NCI-H1694 (cell line): ENCODE data around the gene ADAMTS15.

Experiments used
- DNase-seq: peaks from one replicate; lab custom pipeline; 2025; lab: John Stamatoyannopoulos, UW

ADAMTS15 gene

DNA sequence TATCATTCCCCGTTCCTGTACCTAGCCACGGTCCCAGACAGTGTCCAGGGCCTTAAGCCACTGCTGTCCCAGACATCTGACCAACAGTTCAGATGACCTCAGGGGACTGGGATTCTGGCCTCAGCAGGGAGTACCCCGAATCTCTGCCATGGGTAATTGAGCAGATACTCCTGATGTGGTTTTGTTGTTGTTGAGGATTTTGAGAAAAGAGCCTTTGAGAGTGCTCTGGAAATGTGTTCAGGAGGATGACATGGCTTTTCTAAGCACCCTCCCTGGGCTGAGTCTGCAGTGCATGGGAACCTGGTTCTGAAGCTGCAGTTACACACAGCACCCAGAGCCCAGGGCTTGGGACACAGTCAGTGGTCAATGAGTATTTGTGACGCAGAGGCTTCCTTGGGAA lies 30.4 kb downstream of the ADAMTS15 start:
- no peak for DNase-seq

DNA sequence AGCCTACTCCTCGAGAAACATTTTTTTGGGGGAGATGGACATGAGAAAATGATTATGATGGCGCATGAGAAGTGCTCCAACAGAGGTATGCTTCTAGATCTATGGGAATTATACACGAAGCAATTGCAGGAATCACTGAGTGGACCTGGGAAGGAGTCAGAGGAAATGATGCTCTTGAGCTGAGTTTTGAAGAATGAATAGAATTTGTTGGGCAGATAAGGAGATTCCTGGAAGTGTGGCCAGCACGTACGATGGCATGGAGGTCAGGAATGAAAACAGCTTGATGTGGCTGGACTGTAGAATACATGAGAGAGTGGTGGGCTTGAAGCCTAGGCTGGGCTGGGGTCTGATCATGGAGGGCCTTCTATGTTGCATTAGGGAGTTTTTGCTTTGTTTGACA lies 31.7 kb downstream of the ADAMTS15 start:
- no peak for DNase-seq

- no peak for DNase-seq
These were observed 32.3 kb downstream of the ADAMTS15 start for GRCh38 chr11:130480711-130481140.

DNA sequence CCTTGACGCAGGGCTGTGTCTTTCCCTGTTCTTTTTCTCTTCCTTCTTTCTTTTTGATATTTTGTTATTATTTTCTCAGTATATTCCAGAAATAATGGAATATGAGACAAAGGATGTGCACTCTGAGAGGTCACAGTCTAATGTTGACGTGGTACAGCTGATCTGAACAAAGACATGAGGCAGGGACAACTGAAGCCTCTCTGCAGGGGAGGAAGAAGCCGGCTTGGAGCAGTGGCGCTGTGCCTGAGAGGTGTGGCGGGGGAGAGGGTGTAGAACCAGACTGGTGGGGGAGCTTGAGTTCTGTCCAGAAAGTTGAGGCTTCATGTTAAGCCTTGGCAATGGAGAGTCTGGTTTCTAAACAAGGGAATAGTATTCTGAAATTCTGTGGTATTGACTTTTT lies 34.7 kb downstream of the ADAMTS15 start:
- DNase-seq, result no peak

- DNase-seq, result no peak
These were observed 37.5 kb downstream of the ADAMTS15 start for GRCh38 chr11:130485983-130486382.

DNA sequence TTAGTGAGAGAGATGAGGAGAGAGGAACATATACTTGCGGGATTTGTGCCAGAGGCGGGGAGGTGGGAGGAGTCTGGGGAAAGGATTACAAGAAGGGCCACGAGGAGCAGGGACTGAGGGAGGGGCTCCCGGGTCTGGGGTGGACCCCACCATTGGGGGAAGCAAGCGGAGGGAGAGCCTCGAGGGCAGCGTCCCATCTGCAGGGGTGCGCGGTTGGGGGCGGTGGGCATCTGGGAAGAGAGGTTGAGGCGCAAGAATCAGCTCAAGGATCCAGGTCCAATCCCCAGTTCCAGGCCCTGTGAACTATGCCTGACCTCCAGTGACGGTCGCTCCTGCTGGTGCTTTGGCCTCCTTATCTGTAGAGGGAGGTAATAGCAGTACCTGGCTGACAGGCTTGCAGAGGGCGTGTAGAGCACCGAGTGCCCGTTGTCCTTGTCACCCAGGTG lies 38.0 kb downstream of the ADAMTS15 start:
- no peak for DNase-seq

DNA sequence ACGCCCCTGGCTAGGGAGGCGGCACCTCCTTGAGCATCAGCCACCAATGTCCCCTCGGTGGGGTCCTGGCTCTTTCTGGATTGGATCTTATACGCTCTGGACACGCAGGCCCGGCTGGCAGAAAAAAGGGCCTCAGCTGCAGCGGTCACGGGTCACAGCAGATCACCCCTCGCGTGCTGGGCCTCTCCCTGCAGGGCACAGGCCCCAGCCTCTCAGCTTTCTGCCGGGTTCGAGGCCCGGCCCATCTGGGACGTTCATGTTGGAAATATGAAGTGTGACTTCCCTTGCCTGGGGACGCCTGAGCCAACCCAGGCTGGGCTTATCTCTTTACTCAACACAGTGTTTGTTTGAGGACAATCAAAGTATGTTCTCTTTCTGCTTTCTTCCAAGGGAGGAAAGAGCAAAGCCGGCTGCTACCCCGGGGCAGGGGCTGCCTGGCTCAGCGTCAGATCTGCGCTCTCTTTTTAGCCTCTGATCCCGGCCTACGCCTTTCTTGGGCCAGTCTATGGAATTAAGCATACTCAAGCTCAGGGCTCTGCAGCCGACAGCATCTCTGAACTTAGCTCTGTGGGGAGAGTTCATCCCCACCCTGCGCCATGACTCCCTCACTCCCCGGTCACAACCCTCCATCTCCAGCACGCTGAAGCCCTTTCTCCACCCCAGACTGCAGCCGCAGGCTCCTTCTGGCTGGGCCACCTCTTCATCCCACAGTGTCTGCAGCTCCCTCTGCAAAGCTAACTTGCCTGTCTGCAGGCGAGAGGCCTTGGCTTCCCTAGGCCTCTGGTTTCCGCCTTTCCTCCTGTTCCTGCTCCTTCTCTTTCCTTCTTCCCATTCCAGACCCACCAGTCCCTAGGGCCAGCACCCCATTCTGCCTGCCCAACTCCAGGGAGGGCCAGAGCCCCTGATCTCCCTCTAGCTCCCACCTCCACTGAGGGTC lies 38.8 kb downstream of the ADAMTS15 start:
- no peak for DNase-seq

DNA sequence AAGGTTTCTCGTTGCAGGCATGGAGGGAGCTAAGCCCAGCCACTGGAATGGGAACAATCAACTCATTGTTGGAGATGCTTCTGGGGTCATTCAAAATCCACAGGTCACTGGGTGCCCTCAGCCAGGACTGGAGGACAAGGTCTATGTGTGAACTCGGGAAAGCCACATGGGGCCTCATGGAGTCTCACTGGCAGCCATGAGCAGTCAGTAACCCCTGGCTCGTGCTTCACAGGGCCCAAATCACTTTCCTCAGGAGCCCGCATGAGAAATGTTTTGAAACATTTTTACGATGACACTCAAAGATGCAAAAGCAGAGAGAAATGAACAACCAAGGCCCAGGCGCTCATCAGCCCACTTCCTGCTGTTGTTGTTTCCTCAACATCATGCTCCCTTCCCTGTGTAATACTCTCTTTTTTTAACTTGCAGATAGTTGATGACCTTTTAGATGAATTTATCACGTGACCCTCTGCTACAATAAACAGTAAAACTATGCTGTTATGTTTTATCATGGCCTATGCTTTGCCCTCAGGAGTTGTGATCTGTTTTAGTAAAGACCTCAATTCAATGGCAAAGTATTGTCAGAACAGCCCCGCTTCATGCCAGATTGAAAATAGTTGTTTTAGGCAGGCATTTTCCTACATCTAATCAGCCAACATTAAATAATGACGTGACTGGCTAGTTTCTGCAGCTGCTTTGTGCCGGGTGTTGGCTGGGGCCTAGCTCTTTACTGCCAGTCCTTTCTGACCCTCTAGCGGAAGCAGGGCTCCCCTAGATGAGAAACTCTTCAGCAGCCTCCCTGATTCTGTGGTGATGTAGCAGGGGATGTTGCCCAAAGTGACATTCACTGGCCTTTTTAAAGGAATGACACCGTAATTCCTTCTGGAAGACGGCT lies 39.7 kb downstream of the ADAMTS15 start:
- DNase-seq, result no peak

DNA sequence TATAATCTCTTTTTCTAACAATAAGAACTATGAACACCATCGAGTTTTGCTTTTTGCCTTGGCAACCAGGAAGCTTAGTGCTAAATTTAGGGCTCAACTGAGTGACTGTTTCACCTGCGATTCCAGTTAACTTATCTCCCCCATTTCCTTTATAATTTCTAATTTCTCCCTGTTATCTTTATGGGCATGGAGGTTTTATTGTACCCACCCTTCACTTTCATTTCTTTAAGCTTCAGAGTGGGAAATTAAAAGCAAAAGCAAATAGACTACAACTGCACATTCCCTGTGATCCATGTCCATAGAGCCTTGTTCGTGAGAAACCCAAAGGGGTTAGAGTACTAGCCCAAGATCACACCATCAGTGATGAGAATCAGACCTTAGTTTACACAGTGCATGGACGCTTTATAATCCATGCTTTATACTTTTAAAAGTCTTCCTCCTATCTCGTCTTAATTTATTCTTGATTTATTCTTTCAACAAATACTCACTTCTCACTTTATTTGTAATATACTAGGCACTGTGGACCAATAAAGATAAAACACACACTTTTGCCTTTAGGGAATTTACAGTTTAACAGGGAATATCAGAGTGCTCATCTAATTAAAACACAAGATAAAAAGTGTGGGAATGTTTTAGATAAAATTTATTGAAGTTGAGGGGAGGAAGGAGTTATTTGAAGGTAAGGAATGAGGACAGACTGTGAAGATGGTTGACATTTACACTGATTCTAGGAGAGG lies 40.6 kb downstream of the ADAMTS15 start:
- no peak for DNase-seq

- DNase-seq, result no peak
These were observed 41.3 kb downstream of the ADAMTS15 start for GRCh38 chr11:130489716-130490115.

DNA sequence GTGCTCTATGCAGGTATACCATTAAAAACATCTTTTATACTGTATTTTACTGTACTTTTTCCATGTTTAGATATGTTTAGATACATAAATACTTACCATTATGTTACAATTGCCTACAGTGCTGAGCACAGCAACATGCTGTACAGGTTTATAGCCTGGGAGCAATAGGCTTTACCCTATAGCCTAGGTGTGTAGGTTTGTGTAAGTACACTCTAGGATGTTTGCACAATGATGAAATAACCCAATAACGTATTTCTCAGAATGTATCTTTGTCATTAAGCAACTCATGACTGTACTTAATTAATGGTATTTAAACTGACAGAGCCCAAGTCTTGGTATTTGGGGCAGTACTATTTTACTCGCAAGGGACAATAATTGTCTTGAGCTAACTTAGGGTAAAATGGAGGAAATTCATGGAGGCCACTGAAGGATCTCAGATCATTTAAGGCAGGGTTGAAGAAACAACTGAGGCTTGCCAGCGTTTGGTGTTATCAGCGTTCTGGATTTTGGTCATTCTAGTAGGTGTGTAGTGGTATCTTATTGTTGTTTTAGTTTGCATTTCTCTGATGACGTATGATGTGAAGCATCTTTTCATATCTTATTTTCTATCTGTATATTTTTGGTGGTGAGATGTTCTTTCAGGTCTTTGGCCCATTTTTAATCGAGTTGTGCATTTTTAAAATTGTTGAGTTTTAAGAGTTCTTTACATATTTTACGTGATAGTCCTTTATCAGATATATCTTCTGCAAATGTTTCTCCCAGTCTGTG lies 42.4 kb downstream of the ADAMTS15 start:
- DNase-seq, result no peak

DNA sequence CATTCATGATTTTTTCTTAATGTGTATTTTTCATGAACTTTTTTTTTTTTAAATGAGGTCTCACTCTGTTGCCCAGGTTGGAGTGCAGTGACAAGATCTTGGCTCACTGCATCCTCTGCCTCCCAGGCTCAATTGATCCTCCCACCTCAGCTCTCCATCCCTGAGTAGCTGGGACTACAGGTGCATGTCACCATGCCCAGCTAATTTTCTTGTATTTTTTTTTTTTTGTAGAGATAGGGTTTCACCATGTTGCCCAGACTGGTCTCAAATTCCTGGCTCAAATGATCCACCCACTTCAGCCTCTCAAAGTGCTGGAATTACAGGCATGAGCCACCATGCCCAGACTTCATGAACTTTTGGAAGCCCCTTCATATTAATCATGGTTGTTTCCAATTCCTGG lies 49.7 kb downstream of the ADAMTS15 start:
- no peak for DNase-seq

GRCh38 chr11:130499828-130500227 lies 51.4 kb downstream of the ADAMTS15 start:
- DNase-seq, result no peak

DNA sequence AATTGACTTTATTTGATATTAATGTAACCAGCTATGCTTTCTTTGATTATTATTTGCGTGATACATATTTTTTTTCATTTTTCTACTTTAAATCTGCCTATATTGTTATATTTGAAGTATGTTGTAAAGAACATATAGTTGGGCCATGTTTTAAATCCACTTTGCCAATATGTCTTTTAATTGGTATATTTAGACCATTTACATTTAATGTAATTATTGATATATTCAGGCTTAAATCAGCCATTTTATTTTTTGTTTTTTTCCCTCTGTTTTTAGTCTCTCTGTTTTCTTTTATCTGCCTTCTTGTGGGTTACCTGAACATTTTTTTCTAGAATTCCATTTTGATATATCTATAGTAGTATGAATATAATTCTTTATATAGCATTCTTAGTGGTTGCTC lies 55.9 kb downstream of the ADAMTS15 start:
- DNase-seq, result no peak

- no peak for DNase-seq
These were observed 60.5 kb downstream of the ADAMTS15 start for GRCh38 chr11:130508913-130509312.

GRCh38 chr11:130509942-130510341 lies 61.5 kb downstream of the ADAMTS15 start:
- DNase-seq, result no peak

GRCh38 chr11:130510407-130511006 lies 62.1 kb downstream of the ADAMTS15 start:
- no peak for DNase-seq

DNA sequence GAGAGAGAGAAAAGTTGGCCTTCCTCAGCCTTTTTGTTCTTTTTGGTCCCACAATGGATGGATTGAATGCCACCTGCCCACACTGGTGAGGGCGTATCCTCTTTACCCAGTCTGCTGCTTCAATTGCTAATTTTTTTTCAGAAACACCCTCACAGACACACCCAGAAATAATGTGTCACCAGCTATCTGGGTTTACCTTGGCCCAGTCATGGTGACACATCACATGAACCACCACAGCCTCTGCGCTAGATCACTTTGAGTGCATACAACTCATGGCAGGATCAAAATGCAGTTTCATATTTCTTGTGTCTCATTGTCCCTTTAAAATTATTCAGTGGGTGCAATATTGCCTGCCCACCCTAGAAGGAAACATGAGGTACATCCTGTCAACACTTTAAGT lies 63.3 kb downstream of the ADAMTS15 start:
- no peak for DNase-seq

DNA sequence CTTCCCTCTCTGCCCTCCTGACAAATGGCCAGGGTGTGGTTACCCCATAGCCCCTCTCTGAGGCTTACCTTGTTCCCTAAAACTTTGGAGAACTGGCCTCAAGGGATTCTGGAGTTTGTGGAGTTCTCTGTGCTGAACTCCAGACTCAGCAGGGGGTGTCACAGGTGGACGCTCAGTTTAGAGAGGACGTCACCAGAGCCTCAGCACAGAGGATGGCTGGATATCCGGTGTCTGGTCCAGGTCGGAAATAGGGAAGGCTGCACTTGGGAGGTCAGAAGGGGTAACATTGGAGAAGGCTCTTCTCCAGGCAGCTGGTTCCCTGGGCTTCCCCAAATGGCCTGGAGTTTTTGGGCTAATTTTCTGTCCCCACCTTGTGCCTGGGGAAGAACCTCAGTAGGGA lies 64.2 kb downstream of the ADAMTS15 start:
- no peak for DNase-seq

- DNase-seq, result peak; percentile 57
These were observed 64.7 kb downstream of the ADAMTS15 start for GRCh38 chr11:130513132-130513531.

DNA sequence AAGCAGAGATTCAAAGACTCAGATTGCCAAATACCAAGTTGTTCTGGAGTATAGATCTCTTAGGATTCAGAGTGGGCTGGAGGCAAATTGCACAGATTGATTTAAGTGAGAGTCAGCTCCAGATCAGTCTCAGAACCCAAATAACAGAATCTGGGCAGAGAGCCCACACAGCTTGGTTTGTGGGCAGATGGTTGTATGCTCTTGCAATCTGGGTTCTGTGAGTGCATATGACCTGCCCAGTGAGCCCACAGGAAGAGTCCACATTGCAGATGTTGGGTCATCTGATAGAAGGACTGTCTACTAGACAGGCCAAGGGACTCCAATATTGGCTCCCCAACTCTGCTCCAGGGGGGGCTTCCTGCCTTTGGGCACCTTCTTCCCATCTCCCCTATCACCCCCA lies 65.9 kb downstream of the ADAMTS15 start:
- DNase-seq, result peak; percentile 36
